Measurements from ENCODE around the gene PLEKHG4B. TPM values are rescaled to one million over a fixed set of nuclear protein-coding genes. Genes with fewer than 3 reads are reported as not detected.

Gene PLEKHG4B
- total and polyA plus RNA-seq, 2 of the 8 experiments (the other 6 are each of a cell fraction or from before 2014, with no cell fraction given), result 31.1 to 43.6 TPM

- TF ChIP-seq CHD7 (IDR thresholded peaks at IDR 0.05; ENCODE audit: insufficient replicate concordance, low read length) (no peak), E2F6 (IDR thresholded peaks at IDR 0.05) (no peak), FOSL1 (IDR thresholded peaks at IDR 0.05; ENCODE audit: insufficient read depth, low read depth, low read length) (no peak), HDAC6 (IDR thresholded peaks at IDR 0.05; ENCODE audit: low read depth, low read length) (no peak), KDM5A (IDR thresholded peaks at IDR 0.05; ENCODE audit: low read length) (no peak), KDM4A (IDR thresholded peaks at IDR 0.05; ENCODE audit: low read depth, low read length, severe bottlenecking) (no peak), RXRA (IDR thresholded peaks at IDR 0.05; ENCODE audit: insufficient read depth, low read depth, low read length) (no peak), NRF1 (IDR thresholded peaks at IDR 0.05; ENCODE audit: low read depth, low read length) (no peak), TCF12 (IDR thresholded peaks at IDR 0.05; ENCODE audit: low read depth, low read length) (no peak), POU5F1 (IDR thresholded peaks at IDR 0.05; ENCODE audit: low read depth, low read length) (no peak)
Measured at GRCh38 chr5:225334-225733, 133.4 kb downstream of the PLEKHG4B start (continued).
